Stimulated activated CD4-positive, alpha-beta T cell treated with anti-CD3 and anti-CD28 coated beads, Interleukin-15, amount 100 ng/mL, for 1 hour (primary cell): Measurements from ENCODE around the gene RFT1.

ENCODE experiments used
- DNase-seq, 2 donors: peaks; one replicate each; pipeline ENCODE4 v3.0.0-alpha.2; 2020; ENCODE audit warnings: low read depth in 1 of 2, low spot score in 1 of 2

The RFT1 gene

DNA sequence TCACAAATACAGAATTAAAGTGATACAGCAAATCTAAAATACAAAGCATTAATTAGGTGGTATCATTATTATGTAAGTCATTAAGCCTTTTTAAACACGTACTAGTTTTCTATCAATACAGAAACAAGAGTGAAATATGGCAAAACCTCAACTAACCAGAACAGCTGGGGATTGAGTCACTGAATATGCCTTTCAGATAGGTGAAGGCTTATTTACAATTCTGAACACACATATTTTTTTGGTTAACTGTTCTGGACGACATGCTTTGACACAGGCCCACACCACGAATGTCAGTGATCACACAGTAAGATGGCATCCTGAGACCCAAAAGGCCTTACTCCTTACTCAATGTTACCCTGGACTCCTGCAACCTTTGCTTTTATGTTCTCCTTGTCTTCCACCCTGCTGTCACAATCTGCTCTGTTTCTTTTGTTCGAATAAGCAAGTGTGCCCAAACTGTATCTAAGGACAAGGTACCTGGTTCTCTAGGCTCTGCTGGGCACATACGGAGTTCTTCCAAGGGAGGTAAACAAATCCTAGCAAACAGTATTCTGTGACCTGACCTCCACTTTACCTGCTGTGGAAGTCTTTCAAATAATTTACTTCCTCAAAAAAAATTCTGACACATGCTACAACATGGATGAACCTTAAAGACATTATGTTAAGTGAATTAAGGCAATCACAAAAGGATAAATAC lies 91.4 kb downstream of the RFT1 start:
- DNase-seq, result no peak
